T-helper 17 cell (primary cell): Measurements from ENCODE around the gene TFEB. TPM values are rescaled to one million over a fixed set of nuclear protein-coding genes. Genes with fewer than 3 reads are reported as not detected.

Experiments
- ATAC-seq: fragments of 150-1000 bp; cut with Tn5 transposase; 2 replicates; pipeline ENCODE4 v1.10.0; 2021; ENCODE audit warnings: mild to moderate bottlenecking, moderate library complexity
- DNase-seq, 3 donors: peaks; one replicate each; pipeline versions ENCODE4 v3.0.0 to v3.0.0-alpha.2; 2020 to 2021
- H3K9me3 ChIP-seq: one replicate; pipeline ENCODE4 v1.7.0; 2013; ENCODE audit warnings: low read length, mild to moderate bottlenecking; ENCODE audit not compliant: control insufficient read depth, poor library complexity, severe bottlenecking
- H3K27ac Mint-ChIP-seq: one replicate; pipeline ENCODE4 v1.8.0; 2022; ENCODE audit warnings: mild to moderate bottlenecking, moderate library complexity, mixed read lengths
- H3K27me3 Mint-ChIP-seq: one replicate; pipeline ENCODE4 v1.8.0; 2022; ENCODE audit warnings: mixed read lengths
- H3K36me3 Mint-ChIP-seq: one replicate; pipeline ENCODE4 v1.8.0; 2022; ENCODE audit warnings: low read depth, mixed read lengths
- H3K4me1 Mint-ChIP-seq: one replicate; pipeline ENCODE4 v1.8.0; 2022; ENCODE audit warnings: mild to moderate bottlenecking, mixed read lengths
- H3K4me3 Mint-ChIP-seq: one replicate; pipeline ENCODE4 v1.8.0; 2022; ENCODE audit warnings: mild to moderate bottlenecking, moderate library complexity, mixed read lengths
- total RNA-seq, 4 donors: library from RNA in 2 of 4; stranded (reverse) in 2 of 4; gene quantifications; one replicate each; pipeline ENCODE4 v1.2.3 and lab custom pipeline; 2022 to 2026

TFEB gene
- total RNA-seq, 2 donors from 2014 or later = 17.6 to 18.9 TPM

DNA sequence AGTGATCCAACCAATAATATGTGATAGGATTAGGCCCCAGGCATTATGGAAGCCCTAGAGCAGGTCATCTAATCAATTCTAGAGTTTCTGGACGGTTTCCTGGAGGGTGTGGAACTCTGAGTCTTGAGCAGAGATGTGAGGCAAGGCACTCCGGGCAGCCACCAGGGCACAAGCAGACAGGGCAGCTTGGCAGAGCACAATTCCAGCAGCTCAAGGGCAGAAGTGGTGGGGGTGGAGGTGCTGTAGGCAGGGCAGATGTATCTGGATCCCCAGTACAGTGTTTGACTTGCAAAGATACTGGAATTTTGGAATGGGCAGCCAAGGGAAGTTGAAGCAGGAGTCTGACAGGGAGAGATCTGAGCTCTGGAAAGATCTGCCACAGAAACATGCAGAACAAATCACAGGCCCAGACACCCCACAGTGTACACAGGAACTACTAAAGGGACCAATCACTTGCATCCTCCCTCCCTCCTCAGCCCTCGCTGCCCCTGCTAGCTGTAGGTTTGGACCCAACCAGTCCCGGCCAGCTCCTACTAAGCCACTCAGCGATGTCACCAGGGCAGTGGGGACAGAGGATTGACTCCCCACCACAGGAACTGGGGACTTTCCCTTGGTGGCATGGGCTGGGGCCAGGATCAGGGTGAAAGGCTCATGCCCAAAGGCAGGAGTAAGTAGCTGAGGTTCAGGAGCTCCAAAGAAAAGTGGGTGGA, 47.0 kb downstream of the TFEB start:
- no peaks in the 10 kb centered on the region for H3K27me3 Mint-ChIP-seq
- H3K36me3 Mint-ChIP-seq = peaks cover 2% of the 10 kb centered on the region
- H3K4me3 Mint-ChIP-seq = no peak overlapping the region
- no peak for DNase-seq
- H3K4me1 Mint-ChIP-seq = peaks cover 9% of the 10 kb centered on the region
- H3K27ac Mint-ChIP-seq = peak overlapping the region; percentile 24
- no peak for ATAC-seq
- H3K9me3 ChIP-seq = no peaks in the 10 kb centered on the region

DNA sequence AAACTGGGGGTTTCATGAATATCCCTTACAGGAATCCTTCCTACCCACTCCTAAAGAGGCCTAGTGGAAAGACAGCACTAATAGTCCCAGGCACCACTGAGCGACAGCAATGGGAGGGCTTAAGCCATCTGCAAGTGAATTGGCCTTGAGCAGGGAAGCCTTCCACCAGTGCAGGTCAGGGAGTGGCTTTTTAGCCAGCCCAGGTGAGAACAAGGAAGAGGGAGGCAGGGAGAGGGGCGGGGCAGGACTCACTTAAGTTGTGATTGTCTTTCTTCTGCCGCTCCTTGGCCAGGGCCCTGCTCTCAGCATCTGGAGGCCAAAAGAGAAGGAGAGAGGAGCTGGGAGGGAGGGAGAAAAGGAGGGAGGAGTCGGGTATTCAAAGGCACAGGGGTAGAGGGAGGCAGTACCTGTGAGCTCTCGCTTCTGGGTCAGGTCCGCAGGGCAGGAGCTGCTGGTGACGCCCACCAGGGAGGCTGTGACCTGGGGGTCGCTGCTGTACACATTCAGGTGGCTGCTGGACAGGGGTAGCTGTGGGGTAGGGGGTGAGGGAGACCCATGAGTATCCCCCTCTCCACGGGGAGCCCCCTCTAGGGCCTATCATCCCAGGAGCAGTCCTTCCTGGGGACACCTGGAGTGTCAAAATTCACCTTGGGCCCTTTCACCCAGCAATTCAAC, 47.8 kb downstream of the TFEB start:
- no peak for ATAC-seq
- DNase-seq = no peak
- Mint-ChIP-seq H3K27ac (peak overlapping the region; percentile 24), H3K27me3 (no peaks in the 10 kb centered on the region), H3K4me1 (peaks cover 10% of the 10 kb centered on the region), H3K36me3 (peaks cover 2% of the 10 kb centered on the region), H3K4me3 (no peak overlapping the region)
- H3K9me3 ChIP-seq = no peaks in the 10 kb centered on the region

DNA sequence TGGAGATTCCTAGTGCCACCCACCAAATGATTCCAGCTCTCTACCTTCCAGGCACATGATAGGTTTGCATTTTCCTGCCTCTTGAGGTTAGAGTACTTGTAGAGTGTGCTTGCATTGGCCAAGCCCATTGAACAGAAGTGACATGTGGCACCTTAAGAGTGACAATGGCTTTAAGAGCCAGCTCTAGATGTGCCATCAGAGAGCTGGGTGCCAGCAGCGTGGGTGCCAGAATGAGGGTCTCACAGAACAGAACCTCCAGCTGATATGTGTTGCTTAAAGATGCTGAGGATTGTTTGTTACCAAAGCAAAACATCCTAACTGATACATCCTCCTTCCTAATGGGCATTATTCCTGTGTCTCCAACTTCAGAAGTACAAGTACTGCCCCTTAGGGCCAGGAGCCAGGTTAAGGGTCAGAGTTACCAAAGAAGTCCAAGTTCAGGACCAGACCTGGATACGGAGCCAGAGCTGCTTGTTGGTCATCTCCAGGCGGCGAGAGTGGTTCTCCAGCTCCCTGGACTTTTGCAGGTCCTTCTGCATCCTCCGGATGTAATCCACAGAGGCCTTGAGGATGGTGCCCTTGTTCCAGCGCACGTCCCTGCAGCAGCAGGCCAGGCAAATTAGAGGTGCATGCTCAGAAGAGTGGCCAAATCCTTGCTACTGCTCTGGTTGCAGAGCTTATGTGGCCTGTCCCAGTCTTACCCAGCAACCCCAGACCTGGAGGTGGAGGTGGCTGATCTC, 49.6 kb downstream of the TFEB start:
- DNase-seq (no peak), ATAC-seq (no peak)
- peaks cover 2% of the 10 kb centered on the region for H3K36me3 Mint-ChIP-seq
- no peak overlapping the region for H3K4me3 Mint-ChIP-seq
- H3K27ac Mint-ChIP-seq = no peak overlapping the region
- no peaks in the 10 kb centered on the region for H3K9me3 ChIP-seq
- peaks cover 9% of the 10 kb centered on the region for H3K4me1 Mint-ChIP-seq
- H3K27me3 Mint-ChIP-seq = no peaks in the 10 kb centered on the region

DNA sequence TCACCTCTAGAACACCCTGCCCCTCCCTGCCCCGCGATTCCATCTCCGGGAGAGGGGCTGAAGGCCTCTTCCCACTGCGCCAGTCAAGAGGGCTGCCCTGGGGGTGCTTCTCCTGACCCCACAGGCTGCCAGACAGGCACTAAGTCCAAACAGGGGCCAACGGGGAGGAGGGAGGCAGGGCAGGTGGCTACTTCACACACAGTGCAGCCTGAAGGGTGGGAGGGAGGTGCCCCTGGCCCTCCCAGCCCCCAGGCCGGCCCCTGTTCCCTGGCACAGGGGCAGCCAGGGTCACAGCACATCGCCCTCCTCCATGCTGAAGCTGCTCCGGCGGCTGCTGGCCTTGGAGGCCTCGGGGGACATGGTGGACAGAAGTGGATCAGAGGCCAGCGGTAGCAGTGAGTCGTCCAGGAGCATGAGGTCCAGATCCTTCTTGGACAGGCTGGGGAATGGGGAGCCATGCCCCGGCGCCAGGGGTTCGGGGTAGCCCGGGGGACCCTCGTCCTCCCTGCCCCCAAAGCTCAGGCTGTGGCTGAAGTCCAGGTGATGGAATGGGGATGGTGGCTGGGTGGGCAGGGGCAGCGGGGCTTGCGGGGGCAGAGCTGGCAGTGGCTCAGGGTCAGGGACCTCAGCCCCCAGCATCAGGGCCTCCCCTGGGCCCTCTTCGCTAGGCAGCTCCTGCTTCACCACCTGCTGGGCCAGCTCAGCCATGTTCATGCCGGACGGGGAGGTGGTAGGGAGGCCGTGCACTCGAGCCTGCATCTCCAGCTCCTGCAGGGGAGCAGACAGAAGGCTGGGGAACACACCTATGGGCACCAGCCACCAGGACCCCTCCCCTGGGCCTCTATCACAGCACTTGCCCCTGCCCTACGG, 50.9 kb downstream of the TFEB start:
- H3K9me3 ChIP-seq = no peaks in the 10 kb centered on the region
- H3K4me3 Mint-ChIP-seq = no peak overlapping the region
- H3K27me3 Mint-ChIP-seq = no peaks in the 10 kb centered on the region
- H3K36me3 Mint-ChIP-seq = peaks cover under 1% of the 10 kb centered on the region
- DNase-seq (no peak), ATAC-seq (no peak)
- H3K27ac Mint-ChIP-seq = peak overlapping the region; percentile 47
- peaks cover 9% of the 10 kb centered on the region for H3K4me1 Mint-ChIP-seq

DNA sequence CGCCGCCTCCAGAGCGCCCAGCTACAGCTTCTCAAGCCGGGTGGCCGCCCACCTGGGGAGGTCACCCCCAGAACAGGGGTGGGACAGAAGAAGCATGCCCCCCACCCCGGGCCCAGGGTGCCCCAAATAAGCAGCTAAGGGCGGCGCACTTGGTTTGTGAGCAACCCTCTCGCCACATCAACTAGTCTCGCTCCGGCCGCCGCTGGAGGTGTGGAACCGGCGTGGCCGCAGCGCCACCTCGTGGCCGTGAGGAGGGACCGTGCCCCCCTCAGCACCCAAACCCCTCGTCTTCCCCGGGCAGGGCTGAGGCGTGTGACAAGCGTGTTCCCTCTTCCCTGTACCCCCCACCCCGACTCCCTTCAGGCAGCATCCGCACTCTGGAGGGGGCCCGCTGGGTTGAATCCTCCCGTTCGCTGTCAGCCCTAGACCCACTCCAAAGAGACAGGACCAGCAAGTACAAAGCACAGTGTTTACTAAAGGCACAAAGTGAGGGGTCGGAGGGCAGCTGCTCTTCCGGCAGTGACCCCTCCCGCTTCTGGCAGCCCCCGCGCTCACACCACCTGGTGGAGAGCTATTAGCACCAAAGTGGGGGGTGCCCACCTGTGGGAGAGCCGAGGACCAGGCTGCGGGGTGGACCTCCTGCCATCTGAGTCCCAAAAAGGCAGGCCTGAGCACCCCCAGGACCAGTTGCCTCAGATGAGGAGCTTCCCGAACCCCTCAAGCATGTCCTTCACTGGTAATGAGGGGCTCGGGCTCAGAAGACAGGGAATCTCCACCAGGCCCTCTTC, 51.7 kb downstream of the TFEB start:
- no peaks in the 10 kb centered on the region for H3K9me3 ChIP-seq
- peaks cover 9% of the 10 kb centered on the region for H3K4me1 Mint-ChIP-seq
- H3K27me3 Mint-ChIP-seq = no peaks in the 10 kb centered on the region
- H3K4me3 Mint-ChIP-seq = peak overlapping the region; percentile 82
- H3K27ac Mint-ChIP-seq = peak overlapping the region; percentile 47
- ATAC-seq = peak; percentile 88
- DNase-seq = peak; percentile 54 to 74 (median 65)
- no peaks in the 10 kb centered on the region for H3K36me3 Mint-ChIP-seq

DNA sequence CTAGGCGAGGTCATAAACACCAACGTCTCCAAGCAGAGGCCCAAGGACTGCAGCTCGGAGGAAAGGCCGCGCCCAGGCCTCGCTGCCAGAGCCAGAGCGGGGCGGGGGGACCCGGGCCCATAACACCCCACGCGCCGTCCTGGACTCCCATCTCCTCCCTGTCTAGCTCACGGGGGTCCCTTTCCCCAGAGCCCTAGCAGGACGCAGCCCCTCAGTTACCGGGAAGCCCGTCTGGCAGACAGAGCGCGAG, 52.2 kb downstream of the TFEB start:
- no peak for DNase-seq
- peak overlapping the region; percentile 47 for H3K27ac Mint-ChIP-seq
- no peaks in the 10 kb centered on the region for H3K36me3 Mint-ChIP-seq
- H3K4me1 Mint-ChIP-seq = peaks cover 9% of the 10 kb centered on the region
- ATAC-seq = peak; percentile 6
- no peaks in the 10 kb centered on the region for H3K9me3 ChIP-seq
- H3K4me3 Mint-ChIP-seq = peak overlapping the region; percentile 82
- H3K27me3 Mint-ChIP-seq = no peaks in the 10 kb centered on the region

DNA sequence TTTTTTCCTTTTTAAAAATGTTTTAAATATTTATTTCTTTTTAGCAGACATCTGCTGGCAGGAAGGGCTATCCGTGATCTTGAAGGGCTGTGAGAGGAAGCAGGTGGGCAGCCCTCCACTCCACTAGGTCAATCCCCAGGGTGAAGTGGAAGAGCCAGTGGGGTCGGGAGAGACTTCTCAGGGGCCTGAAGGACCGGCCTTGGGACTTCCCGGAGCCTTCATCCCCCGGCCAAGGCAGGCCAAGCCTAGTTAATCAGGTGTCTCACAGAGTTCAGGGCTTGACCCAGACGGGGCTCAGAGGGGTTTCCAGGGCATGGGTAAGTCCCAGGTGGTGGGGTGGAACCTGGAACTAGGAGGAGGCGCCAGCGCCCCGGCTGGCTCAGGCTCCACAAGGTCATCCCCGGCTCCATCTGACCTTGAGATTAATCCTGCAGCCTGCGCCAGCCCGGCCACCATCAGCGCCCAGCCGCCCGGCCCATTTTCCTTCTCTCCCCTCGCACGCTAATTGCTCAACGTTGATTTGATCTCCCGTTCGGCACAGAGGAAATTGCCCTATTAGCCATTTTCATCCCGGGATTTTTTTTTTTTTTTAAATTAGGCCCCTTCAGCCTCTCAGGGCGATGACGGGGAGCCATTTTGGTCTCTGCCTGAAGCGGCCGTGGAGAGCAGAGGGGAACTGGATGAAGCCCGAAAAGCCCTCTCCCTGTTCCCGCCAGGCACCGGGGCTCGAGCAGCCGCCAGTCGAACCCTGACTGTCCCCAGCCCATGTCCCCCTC, 52.7 kb downstream of the TFEB start:
- H3K9me3 ChIP-seq = no peaks in the 10 kb centered on the region
- DNase-seq (no peak), ATAC-seq (peak; percentile 4)
- Mint-ChIP-seq H3K4me3 (peak overlapping the region; percentile 82), H3K27ac (peak overlapping the region; percentile 47), H3K36me3 (no peaks in the 10 kb centered on the region), H3K27me3 (no peaks in the 10 kb centered on the region), H3K4me1 (peaks cover 9% of the 10 kb centered on the region)

DNA sequence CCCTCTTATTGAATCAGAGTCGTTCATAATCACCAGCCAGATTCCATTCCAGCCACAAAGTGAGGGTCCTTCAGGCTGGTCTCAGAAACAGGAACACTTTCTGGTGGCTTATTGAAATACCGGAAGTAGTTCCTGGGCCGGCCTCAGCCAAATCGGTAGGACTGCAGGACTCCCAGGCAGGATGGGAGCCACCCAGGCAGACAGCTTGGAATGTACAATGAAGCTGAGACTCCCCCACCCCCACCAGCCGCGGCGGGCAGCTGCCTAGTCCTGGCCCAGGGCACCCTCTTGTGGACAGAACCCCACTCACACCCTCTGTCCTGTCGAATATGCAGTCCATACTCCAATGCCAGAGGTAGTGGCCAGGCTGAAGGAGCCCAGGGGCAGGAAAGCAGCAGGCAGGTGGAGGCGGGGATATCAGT, 53.3 kb downstream of the TFEB start:
- no peaks in the 10 kb centered on the region for H3K9me3 ChIP-seq
- Mint-ChIP-seq H3K4me3 (peak overlapping the region; percentile 58), H3K27ac (no peak overlapping the region), H3K36me3 (no peaks in the 10 kb centered on the region), H3K27me3 (peaks cover 6% of the 10 kb centered on the region), H3K4me1 (peaks cover 9% of the 10 kb centered on the region)
- DNase-seq (peak; percentile 31 to 52 (median 43)), ATAC-seq (peak; percentile 76)

- no peak overlapping the region for H3K4me3 Mint-ChIP-seq
- peaks cover 11% of the 10 kb centered on the region for H3K4me1 Mint-ChIP-seq
- no peak overlapping the region for H3K27ac Mint-ChIP-seq
- H3K36me3 Mint-ChIP-seq = no peaks in the 10 kb centered on the region
- no peak for DNase-seq
- H3K9me3 ChIP-seq = no peaks in the 10 kb centered on the region
- no peak for ATAC-seq
- H3K27me3 Mint-ChIP-seq = peaks cover 23% of the 10 kb centered on the region
These were observed 55.0 kb downstream of the TFEB start for GRCh38 chr6:41680182-41680965.

GRCh38 chr6:41679696-41680095, 55.7 kb downstream of the TFEB start:
- no peak for DNase-seq
- H3K4me3 Mint-ChIP-seq = no peak overlapping the region
- peaks cover 11% of the 10 kb centered on the region for H3K4me1 Mint-ChIP-seq
- ATAC-seq = no peak
- H3K9me3 ChIP-seq = no peaks in the 10 kb centered on the region
- H3K27ac Mint-ChIP-seq = no peak overlapping the region
- H3K27me3 Mint-ChIP-seq = peaks cover 29% of the 10 kb centered on the region
- no peaks in the 10 kb centered on the region for H3K36me3 Mint-ChIP-seq

- no peak for ATAC-seq
These were observed 56.8 kb downstream of the TFEB start for GRCh38 chr6:41678511-41679084.

More at GRCh38 chr6:41678511-41679084, 56.8 kb downstream of the TFEB start:
- no peak for DNase-seq
- no peak overlapping the region for H3K27ac Mint-ChIP-seq
- peaks cover 39% of the 10 kb centered on the region for H3K27me3 Mint-ChIP-seq
- H3K9me3 ChIP-seq = no peaks in the 10 kb centered on the region
- peaks cover 12% of the 10 kb centered on the region for H3K4me1 Mint-ChIP-seq
- H3K36me3 Mint-ChIP-seq = peaks cover 4% of the 10 kb centered on the region
- no peak overlapping the region for H3K4me3 Mint-ChIP-seq
